Midbrain (tissue), 1 donor: ENCODE results near the gene ADGRL3.

Experiments used
- DNase-seq: peaks from one replicate; lab custom pipeline; 2025; lab: John Stamatoyannopoulos, UW

Gene ADGRL3

DNA sequence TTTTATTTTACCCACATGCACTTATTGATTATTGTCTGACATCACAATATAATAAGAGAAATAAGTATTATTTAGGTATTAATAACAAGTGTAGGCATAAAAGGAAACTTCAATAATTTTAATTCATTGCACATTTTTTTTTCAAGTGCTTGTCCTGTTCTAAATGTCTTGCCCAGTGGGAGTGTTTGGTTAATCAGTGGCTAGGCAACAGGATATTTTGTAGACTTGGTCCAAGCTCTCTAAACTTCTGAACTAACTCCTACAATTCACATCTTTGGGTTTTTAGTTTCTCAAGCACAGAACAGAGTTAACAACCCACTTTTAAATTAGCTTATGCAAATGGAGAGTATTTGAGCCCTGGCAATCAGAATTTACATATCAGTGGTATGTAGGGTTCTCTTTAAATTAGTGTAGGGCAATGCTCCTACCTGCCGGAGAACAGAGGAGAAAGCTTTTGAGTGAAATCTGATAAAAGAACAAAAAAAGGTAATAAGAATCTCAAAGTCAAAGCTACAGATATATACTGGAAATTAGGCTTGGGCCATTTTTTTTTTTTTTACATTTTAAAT is 353.5 kb downstream of the ADGRL3 start:
- DNase-seq: no peak

DNA sequence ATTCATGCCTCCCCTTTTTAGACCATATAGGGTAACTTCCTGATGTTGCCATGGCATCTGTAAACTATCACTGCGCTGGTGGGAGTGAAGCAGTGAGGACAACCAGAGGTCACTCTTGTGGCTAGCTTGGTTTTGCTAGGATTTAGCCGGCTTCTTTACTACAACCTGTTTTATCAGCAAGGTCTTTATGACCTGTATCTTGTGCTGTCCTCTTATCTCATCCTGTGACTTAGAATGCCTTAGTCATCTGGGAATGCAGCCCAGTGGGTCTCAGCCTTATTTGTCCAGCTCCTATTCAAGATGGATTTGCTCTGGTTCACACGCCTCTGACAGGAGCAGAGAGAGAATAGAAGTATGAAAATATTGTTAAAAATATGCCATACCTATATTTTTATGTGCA is 355.7 kb downstream of the ADGRL3 start:
- no peak for DNase-seq

DNA sequence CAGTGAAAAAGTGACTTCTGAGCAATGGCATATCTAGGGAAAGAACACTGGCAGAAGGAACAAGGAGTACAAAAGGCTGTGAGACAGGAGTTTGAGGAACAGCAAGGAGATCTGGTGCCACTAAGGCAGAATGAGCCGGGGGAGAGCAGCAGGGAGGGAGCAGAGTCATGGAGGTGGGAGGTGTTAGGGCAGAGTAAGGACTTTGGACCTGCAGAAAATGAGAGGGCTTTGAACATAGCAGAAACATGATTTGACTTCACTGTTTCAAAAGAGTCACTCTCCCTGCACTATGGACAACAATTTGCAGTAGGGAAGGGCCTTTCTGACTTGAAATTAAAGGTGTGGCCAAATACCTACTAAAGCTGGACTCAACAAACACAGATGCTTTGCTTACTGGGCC is 356.2 kb downstream of the ADGRL3 start:
- DNase-seq: no peak

DNA sequence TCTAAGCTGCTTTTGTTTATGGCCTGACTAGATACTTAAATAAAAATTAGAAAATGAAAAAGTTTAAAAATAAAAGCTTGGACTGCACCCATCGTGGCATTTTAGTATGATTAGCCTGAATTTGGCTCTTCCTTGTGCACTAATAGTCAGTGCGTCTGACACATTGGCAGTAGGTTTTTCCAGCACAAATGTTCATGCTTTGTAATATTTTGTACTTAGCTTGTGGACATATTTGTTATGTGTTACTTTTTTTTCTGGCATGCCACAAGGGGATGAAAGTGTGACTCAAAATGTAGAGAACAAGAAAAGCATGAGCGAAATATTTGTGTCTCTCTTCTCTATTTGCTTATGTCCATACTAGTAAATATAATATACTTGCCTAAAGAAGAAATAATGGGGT is 359.3 kb downstream of the ADGRL3 start:
- no peak for DNase-seq

DNA sequence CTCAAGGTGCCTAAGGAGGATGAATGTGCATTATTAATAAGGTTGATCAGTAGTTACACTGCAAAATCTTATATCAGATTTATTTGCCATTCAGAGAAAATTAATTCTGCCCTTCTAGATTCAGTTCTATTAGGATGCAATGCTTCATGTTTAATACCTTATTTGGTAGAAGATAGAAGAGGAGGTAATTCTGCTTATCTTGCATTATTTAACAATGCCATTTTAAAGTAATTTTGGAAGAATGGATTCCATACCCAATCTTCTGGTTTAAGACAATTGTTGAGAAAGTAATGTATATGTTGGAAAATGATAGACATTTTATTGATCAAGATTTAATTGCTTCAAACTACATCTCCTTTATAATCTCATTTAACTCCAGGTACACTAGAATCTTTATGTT is 360.9 kb downstream of the ADGRL3 start:
- DNase-seq: no peak

DNA sequence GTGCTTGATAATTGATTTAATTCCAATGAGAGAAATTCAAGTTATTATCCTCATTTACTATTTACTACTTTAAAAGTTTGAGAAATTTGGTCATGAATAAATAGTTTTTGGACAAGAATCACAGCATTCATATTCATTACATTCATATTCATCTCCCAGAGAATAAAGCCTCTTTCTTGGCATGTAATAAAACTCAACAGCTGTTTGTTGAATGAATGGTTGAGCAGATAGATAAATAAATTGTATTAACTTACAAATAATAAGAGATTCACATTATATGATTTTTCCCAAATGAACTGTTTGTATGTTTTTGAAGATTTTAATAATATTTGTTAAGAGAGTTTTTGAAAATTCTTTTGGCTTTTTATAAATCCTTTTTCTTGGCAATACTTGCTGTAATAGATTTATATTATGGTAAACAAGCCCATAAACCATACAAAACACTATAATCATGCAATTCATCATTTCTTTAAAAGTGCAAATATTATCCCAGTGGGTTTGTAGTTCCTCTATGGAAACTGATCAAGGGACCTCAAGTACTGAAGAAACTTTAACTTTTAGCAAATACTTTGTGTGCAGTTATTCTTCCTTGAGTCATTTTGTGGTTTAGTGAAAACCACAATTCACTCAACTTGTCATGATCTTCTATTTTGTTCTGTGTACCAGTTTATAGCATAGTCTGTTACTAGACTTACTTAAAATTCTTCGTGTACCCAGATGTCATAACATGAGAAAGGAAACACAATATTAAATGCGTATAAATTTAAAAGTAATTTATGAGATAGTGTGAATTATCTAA is 371.8 kb downstream of the ADGRL3 start:
- DNase-seq: no peak

DNA sequence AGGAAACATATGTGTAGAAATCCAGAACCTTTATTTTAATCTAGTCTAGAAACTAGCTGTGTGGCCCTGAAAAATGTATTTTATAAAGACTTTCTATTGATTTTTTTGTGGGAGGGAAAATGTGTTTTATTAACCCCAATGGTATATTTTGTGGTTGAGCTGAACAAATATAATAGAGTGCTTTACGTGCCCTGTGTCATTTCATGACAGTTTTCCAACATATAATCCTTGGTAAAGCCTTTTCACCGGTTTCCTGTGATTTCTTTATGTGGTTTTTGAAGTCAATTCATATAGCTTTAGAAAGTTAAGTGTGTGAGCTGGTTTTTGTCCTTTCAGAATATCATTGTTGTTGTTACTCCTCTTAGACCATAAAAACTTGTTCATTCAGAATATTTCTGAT is 375.7 kb downstream of the ADGRL3 start:
- DNase-seq: no peak

DNA sequence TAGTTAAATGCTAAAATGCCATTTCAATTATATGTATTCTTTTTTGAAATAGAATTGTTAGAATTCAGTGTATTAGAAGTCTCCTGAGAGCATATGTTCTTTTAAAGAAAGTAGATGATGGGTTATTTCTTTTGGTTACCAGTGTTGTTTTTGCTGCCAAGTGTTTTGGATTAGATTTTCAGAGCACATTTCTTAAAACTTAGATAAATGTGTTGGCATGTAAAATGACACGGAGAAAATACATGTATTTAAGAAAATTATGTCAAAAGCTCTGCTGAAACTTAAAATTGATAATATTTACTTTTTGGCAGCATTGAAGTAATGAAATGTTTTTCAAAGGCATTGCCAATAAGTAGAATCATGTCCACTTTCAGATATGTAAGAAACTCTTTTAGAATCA is 379.7 kb downstream of the ADGRL3 start:
- no peak for DNase-seq

DNA sequence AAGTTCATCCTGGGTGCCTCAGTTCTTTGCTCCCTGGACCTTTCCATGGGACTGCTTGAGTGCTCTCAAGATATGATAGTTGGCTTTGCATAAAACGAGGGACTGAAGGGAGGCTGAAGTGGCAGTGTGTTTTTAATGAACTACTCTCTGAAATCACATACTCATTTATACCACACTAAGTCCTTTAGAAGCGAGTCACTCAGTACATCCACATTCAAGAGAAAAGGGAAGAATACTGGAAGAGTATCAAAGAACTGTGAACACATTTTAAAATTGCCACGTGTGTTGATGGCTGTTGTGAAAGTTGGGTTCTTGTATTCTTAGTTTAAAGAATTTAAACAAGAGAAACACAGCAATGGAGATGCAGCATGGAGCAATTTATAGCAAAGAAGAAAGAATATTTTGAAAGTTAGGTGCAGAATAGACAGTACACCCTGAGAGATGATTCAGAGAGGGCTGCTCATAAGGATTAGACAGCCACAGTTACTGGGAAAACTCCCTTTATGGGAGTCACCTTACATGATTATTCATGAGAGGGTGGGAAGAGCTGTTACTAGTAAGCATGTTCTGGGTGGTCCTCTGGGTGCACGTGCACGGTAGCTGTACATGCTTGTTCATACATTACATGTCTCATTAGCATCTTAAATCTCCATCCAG is 380.7 kb downstream of the ADGRL3 start:
- no peak for DNase-seq

DNA sequence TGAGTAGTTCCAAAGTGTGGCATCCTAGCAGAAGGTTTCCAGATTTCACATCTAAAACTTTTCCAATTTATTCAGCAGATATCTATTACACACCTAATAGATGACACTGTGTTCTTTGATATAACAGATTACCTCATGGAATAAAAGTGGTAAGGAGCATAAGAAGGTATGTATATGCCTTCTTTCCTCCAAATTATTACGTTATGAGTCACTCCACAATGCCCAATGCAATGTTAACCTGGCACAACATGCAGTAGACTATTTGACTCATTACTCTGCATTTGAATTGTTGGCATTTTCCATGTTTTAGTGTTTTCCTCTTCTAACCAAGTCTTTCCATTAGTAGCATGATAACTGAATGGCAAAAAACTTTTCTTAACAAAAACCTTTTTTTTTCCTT is 383.6 kb downstream of the ADGRL3 start:
- no peak for DNase-seq

DNA sequence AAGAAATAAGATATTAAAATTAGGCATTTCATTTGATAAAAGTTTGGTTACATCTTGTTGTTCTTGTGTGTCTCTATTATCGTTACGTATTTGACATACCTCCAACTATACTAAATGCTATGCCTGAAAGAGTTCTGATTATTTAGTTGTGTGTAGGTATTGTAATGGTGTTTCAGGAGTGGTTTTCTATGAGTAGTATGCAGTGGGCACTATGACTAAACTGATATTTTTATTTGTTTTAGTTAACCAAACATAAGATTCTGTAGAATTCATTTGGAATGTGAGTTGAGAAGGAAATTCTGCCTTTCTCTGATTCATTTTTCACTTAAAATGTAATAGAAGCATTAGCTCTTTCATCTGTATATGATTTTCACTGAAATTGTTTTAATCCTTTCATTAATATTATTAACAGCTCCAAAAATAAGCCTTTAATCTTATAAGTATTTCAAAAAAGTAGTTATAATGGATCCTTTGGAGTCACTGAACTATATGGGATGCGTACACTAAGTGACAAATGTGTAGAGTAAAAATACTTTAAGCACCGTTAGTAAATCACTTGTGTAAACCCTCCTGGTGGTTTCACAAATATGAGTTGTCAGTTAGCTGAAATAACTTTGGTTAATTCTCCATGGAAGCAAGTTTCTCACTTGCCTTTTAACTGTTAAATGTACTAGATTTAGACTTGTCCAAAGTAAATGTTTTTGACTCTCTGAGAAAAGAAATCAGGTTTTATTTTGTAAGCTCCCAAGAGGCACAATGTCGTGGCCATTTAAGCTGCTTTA is 388.7 kb downstream of the ADGRL3 start:
- no peak for DNase-seq

DNA sequence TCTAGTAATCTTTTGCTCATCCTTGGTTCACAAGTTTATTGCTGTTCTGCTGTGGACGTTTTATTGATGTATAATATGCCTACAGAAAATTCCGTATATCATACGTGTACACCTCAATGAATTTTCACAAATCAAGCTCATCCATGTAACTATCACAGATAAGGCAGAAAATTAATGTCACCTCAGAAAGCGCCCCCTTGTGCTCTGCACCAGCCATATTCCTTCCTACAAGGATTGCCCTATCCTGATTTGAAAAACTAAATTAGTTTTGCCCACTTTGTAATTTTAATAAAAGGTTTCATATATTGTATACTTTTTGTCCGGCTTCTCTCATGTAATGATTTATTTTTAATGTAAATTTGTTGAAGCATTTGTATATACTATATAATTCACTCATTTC is 390.8 kb downstream of the ADGRL3 start:
- DNase-seq: no peak

DNA sequence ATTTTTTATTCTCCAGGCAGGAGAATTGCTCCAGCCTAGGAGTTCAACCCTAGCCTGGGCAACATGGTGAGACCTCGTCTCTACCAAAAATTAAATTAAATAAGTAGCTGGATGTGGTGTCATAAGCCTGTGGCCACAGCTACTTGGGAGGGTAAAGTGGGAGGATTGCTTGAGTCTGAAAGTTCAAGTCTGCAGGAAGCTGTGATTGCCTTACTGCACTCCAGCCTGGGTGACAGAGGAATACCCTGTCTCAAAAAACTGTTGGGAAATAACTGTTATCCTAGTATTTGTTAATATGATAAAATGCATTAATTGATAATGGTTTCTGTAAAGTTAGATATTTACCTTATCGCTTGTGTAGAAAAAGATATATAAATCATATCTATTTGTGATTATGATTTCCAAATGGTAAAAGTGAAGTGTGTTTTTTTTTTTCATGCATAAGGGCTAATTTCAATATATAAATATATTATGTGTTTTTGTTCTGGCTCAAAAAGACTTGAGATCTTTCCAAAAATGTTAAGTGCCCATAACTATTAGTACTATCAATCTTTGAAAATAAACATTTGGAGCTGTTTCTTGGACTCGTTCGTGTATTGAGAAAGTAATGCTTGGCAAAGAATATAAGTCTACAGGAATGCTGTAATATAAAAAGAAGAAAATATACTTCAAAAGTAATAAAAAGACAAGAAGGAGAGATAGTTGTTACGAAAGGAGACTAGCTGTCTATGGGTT is 396.6 kb downstream of the ADGRL3 start:
- DNase-seq: no peak

DNA sequence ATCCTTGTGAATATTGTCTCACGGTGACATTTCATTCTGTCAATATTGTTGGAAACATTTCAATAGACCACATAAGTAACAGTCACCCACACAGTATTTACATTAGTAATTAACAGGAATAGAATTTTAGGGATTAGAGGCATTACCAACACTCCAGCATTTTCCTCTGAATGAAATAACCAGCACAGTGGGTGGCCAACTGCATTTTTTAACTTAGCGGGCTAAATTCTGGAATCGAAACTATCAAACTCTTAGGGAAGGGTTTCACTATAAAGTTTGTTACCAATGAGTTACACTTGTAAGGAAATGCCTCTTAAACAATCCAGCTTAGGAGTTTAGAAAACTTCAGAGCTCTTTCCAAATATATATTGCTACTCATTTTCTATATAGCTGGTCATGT is 403.0 kb downstream of the ADGRL3 start:
- no peak for DNase-seq

DNA sequence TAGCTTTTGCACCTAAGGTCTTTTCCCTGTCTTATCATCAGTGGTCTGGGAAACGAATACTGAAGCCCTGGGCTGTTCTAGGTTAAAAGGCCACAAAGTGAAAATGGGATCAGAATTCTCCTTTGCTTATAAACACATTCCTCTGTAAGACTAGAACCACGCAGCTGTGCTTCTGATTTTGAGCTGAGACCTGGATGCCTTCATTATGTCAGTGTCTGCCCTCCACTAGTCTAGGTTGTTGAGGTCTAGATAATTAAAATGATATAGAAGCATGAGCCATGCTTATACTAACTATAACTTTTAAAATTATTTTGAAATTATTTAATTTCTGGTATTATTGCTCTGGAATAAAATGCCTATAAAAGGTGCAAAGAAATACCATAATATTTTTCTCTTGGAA is 403.9 kb downstream of the ADGRL3 start:
- no peak for DNase-seq

DNA sequence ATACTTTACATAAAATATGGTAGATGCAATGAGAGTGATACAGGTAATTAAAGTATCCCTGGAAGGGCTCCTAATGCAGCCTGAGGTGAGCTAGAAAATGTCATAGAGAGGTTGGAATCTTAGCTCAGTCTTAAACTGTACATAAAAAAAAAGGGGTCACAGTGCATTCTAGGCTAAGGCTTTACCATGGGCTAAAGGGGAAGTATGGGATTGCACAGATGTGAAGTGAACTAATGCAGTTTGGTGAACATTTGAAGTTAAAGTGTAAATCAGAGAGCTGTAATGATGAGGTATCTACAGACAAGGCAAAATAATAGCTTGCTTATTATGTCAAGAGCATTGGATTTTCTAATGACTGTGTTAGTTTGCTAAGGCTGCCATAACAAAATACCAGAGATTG is 405.9 kb downstream of the ADGRL3 start:
- DNase-seq: no peak

DNA sequence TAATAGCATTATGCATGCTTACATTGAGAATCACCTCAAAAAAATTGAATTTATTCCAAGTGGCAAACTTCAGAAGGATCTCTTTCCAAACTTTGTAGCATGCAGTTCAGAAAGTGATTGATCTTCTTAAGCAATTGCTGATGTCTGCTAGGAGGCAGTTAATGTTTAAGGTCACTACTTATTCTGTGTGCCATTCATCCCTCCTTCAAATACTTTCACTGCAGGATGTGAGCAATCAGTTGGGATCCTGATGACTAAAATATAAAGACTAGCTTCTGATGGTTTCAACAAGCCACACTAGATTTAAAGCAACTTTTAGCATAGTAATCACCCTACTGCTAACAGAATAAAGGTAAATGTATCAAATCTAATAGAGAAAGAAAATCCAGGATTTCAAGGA is 414.1 kb downstream of the ADGRL3 start:
- DNase-seq: no peak

DNA sequence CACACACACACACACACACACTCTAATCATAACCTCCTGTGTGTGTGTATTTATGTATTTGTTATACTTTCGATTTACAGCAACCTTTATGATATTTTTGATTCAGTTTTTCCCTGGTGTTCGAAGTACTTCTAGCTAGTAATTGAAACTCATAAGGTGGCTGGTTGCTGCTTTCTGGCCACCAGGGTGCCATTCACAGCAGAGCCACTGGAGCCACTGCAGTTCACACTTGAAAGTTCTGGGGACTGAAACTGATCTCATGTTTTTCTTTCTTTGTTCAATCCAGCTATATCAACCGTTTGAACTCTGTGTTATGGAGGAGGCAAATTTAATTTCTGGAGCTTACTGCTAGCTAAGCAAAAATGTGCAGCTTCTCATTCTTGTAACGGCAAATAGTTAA is 419.4 kb downstream of the ADGRL3 start:
- no peak for DNase-seq

DNA sequence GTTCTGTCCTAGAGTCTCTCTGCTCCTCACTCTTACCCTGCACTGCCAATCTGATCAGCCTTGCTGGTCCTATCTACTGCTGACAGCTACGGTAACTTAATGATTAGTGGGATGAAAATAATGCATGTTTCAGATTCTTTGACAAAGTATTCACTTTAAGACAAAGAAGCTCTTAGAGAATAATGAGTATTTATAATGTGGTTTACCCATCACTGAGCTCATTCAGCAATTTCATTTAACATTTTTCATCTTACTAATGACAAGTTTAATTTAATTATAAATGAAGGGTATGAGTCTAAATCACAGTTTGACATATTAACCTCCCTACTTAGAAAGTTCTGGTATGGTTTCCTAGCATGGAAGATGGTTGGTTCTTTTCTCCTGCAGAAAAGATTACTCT is 428.2 kb downstream of the ADGRL3 start:
- no peak for DNase-seq

DNA sequence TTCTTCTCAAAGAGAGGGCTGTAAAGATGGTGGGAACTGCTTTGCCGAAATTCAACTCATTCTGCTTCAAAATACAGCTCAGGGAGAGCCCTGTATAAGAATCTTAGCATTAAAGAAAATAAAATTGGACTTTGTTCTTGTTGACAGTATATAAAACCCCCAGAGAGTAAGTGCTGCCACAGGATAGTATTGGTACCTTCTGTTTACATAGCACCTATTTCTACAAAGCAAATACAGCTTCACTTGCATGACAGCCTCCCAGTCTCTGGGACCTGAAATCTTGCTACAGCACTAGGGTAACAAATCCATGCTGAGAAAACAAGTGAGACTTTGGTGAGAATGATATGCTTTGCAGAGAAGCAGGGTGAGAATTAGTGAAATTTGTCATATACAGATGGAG is 428.6 kb downstream of the ADGRL3 start:
- no peak for DNase-seq

DNA sequence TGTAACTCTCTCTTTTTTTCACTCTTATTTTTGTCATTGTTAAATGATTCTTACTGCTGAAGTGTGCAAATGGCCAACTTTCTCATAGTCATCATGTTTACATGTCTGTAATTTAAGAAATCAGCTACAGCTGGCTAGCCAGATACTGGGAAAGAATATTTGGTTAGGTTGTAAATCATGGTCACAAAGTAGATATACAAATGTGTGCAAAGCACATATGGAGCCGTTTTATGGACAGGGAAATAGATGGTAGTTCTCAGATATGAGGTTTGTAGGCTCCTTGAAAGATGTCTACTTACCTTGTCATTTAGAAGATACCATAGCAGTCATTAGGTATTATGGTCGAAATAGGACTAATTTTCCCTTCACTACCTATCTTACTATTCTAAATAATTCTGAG is 430.4 kb downstream of the ADGRL3 start:
- DNase-seq: no peak

DNA sequence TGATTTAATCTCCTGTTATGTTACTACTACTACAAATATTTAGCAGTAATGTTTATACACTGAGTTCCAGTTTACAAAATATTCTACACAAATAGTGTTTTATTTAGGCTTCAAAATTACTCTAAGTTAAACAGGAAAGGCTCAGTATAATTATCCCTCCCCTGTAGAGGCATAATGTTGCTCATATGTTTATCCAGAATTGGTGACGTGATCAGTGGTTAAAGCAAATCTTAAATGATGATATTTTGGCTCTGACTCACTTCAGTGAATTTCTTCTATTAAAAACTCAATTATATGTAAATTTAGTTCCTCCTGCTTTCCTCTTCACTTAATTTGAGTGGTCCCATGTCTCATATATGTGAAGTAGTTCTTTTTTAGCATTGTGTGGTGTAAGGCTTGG is 438.5 kb downstream of the ADGRL3 start:
- DNase-seq: no peak
